ENCODE measurements around the gene CTCF. TPM values are rescaled to one million over a fixed set of nuclear protein-coding genes. Genes with fewer than 3 reads are reported as not detected.

The CTCF gene
- total RNA-seq, 1 experiment from 2014 or later = 33.1 TPM

GRCh38 chr16:67555795-67556212 lies 6.5 kb upstream of the CTCF start:
- TF ChIP-seq CTCF (IDR thresholded peaks at IDR 0.05) (no peak), REST (IDR thresholded peaks at IDR 0.05; ENCODE audit: insufficient read depth in 1 of 2, low read depth in 2 of 2, low read length in 1 of 2) (no peak), SIN3A (IDR thresholded peaks at IDR 0.05; ENCODE audit: borderline replicate concordance, insufficient read depth, low read depth, low read length) (no peak), POLR2AphosphoS5 (IDR thresholded peaks at IDR 0.05; ENCODE audit: low read depth, low read length) (no peak), TCF7L2 (IDR thresholded peaks at IDR 0.05; ENCODE audit: low read depth, low read length) (no peak)
- Histone ChIP-seq H3K4me3 (ENCODE audit: low read depth in 2 of 2, low read length in 2 of 2) (no peak overlapping the region), H3K36me3 (ENCODE audit: control insufficient read depth, insufficient read depth, low read length) (no peaks in the 10 kb centered on the region), H3K27me3 (ENCODE audit: control insufficient read depth, insufficient read depth, low read length) (no peaks in the 10 kb centered on the region), H3K27ac (ENCODE audit: low read length) (no peak overlapping the region), H3K9me3 (ENCODE audit: control insufficient read depth, insufficient read depth, low read depth, low read length) (no peaks in the 10 kb centered on the region), H3K4me1 (ENCODE audit: control insufficient read depth, insufficient read depth, low read length) (no peaks in the 10 kb centered on the region; the same call in 1 of the 2 replicates)
- ChIA-PET POLR2A (no interaction called here), CTCF (interaction anchor here (1.2 to 1.4 kb wide), 2 partner anchors 9 to 35 kb away, joined by 5 to 8 read pairs; no protein-coding TSS in a partner anchor)
- DNase-seq (ENCODE audit: low read depth, low spot score) = no peak
- BruUV-seq (replicated peaks) = no TSS peak
- intact Hi-C loops (cut with micrococcal nuclease; ENCODE audit: unreplicated experiment) = no loop called here
- in situ Hi-C loops (cut with HindIII; ENCODE audit: low pct_unique_long_range_greater_than_20kb, low sequenced_read_pairs) = no loop called here
- 0 out of 2 replicates have a peak, but pooled peaks have one; percentile 49 for ATAC-seq

- no TSS peak for BruUV-seq (replicated peaks)
- no peak overlapping the region for H3K27ac ChIP-seq (ENCODE audit: low read length)
- in situ Hi-C loops (cut with HindIII; ENCODE audit: low pct_unique_long_range_greater_than_20kb, low sequenced_read_pairs) = no loop called here
- ChIA-PET POLR2A (no interaction called here), CTCF (no interaction called here)
- no peak overlapping the region for H3K4me3 ChIP-seq (ENCODE audit: low read depth in 2 of 2, low read length in 2 of 2)
- no peaks in the 10 kb centered on the region for H3K27me3 ChIP-seq (ENCODE audit: control insufficient read depth, insufficient read depth, low read length)
- H3K9me3 ChIP-seq (ENCODE audit: control insufficient read depth, insufficient read depth, low read depth, low read length) = no peaks in the 10 kb centered on the region
- no peak for DNase-seq (ENCODE audit: low read depth, low spot score)
- H3K36me3 ChIP-seq (ENCODE audit: control insufficient read depth, insufficient read depth, low read length) = peaks cover 5% of the 10 kb centered on the region; the same call in 1 of the 2 replicates
- H3K4me1 ChIP-seq (ENCODE audit: control insufficient read depth, insufficient read depth, low read length) = peaks cover 3% of the 10 kb centered on the region
- TF ChIP-seq TCF7L2 (IDR thresholded peaks at IDR 0.05; ENCODE audit: low read depth, low read length) = no peak
- no peak for TF ChIP-seq CTCF (IDR thresholded peaks at IDR 0.05)
- TF ChIP-seq POLR2AphosphoS5 (IDR thresholded peaks at IDR 0.05; ENCODE audit: low read depth, low read length) = no peak
- TF ChIP-seq SIN3A (IDR thresholded peaks at IDR 0.05; ENCODE audit: borderline replicate concordance, insufficient read depth, low read depth, low read length) = no peak
- TF ChIP-seq REST (IDR thresholded peaks at IDR 0.05; ENCODE audit: insufficient read depth in 1 of 2, low read depth in 2 of 2, low read length in 1 of 2) = no peak
- no peak for ATAC-seq
- intact Hi-C loops (cut with micrococcal nuclease; ENCODE audit: unreplicated experiment) = no loop called here
Observed at GRCh38 chr16:67558859-67559258, 3.5 kb upstream of the CTCF start.

All from Panc1 (cell line).